GM23338 (cell line): Measurements from ENCODE around the gene LIX1. TPM values are rescaled to one million over a fixed set of nuclear protein-coding genes. Genes with fewer than 3 reads are reported as not detected.

Source experiments
- CTCF ChIP-seq, 2 experiments: fragments of 200-600 bp in 1 of 2; sonication (generic) in 1 of 2; conservative IDR thresholded peaks; 2 replicates each; pipeline versions ENCODE4 v1.5.1 to v1.6.1; 2016 to 2017; ENCODE audit warnings: antibody characterized with exemption in 2 of 2, low read depth in 2 of 2, mild to moderate bottlenecking in 2 of 2, moderate library complexity in 1 of 2
- EZH2 ChIP-seq: fragments of 200-600 bp; sonication (generic); IDR thresholded peaks from one replicate; pipeline ENCODE4 v1.8.0; 2017; ENCODE audit warnings: antibody characterized with exemption, mild to moderate bottlenecking, low read depth; ENCODE audit not compliant: unreplicated experiment
- EZH2phosphoT487 ChIP-seq: fragments of 200-600 bp; sonication (generic); IDR thresholded peaks from one replicate; pipeline ENCODE4 v1.8.1; 2018; ENCODE audit warnings: antibody characterized with exemption; ENCODE audit not compliant: unreplicated experiment
- JUNB ChIP-seq: IDR thresholded peaks from one replicate; pipeline ENCODE4 v1.6.1; 2016; ENCODE audit warnings: antibody characterized with exemption; ENCODE audit not compliant: unreplicated experiment
- NANOG ChIP-seq: IDR thresholded peaks from 2 replicates; pipeline ENCODE4 v1.6.1; 2016; ENCODE audit warnings: antibody characterized with exemption, borderline replicate concordance
- POLR2AphosphoS5 ChIP-seq: IDR thresholded peaks from 2 replicates; pipeline ENCODE4 v1.6.1; 2016; ENCODE audit warnings: antibody characterized with exemption, low read depth
- STAT1 ChIP-seq: IDR thresholded peaks from one replicate; pipeline ENCODE4 v1.6.1; 2016; ENCODE audit warnings: antibody characterized with exemption; ENCODE audit not compliant: unreplicated experiment
- ZNF462 ChIP-seq: fragments of 250-450 bp; sonication (Bioruptor Pico); IDR thresholded peaks from 2 replicates; pipeline ENCODE4 v1.5.0; 2020; ENCODE audit warnings: mild to moderate bottlenecking, moderate library complexity
- polyA plus RNA-seq: library from polyadenylated mRNA; unstranded; fragments of >200 nt; fragmentation: Nextera tagmentation; extraction: Ambion mirVana; gene quantifications from 2 replicates; pipeline ENCODE4 v1.2.1, GENCODE V29; 2016
- total RNA-seq: library from RNA; depleted of rRNA; stranded (reverse); fragments of >200 nt; shearing (Covaris generic); gene quantifications from 2 replicates; pipeline ENCODE4 v1.2.3, GENCODE V29; 2014
- TF ChIP-seq, protein P1 (sequence below): IDR thresholded peaks from one replicate; pipeline ENCODE4 v1.6.1; 2018; ENCODE audit warnings: antibody characterized with exemption; ENCODE audit not compliant: unreplicated experiment

Gene LIX1
- total and polyA plus RNA-seq, 2 experiments from 2014 or later: 0.13 TPM; not detected in 1

DNA sequence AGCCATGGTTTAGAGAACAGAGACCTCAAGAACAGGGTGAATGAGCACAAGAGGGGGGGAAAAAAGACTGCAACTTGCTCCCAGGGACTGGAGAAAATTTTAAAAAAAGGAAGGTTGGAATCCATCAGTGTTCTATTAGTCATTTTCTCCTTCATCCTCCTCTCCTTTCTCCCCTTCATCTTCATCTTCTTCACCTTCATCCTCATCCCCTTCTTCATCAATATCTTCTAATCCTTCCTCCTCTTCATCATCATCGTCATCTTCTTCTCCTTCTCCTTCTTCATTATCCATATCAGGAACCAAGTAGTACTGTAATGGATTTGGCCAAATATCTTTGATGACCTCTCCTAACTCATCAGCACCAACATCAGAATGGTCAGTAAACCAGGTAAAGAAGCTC is 86.1 kb downstream of the LIX1 start (continued):
- TF ChIP-seq ZNF462 (CRISPR knock-in tag): no peak
- TF ChIP-seq NANOG: no peak
- no peak for TF ChIP-seq POLR2AphosphoS5
- TF ChIP-seq, protein P1, sequence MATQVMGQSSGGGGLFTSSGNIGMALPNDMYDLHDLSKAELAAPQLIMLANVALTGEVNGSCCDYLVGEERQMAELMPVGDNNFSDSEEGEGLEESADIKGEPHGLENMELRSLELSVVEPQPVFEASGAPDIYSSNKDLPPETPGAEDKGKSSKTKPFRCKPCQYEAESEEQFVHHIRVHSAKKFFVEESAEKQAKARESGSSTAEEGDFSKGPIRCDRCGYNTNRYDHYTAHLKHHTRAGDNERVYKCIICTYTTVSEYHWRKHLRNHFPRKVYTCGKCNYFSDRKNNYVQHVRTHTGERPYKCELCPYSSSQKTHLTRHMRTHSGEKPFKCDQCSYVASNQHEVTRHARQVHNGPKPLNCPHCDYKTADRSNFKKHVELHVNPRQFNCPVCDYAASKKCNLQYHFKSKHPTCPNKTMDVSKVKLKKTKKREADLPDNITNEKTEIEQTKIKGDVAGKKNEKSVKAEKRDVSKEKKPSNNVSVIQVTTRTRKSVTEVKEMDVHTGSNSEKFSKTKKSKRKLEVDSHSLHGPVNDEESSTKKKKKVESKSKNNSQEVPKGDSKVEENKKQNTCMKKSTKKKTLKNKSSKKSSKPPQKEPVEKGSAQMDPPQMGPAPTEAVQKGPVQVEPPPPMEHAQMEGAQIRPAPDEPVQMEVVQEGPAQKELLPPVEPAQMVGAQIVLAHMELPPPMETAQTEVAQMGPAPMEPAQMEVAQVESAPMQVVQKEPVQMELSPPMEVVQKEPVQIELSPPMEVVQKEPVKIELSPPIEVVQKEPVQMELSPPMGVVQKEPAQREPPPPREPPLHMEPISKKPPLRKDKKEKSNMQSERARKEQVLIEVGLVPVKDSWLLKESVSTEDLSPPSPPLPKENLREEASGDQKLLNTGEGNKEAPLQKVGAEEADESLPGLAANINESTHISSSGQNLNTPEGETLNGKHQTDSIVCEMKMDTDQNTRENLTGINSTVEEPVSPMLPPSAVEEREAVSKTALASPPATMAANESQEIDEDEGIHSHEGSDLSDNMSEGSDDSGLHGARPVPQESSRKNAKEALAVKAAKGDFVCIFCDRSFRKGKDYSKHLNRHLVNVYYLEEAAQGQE: no peak
- no peak for TF ChIP-seq EZH2
- no peak for TF ChIP-seq STAT1
- no peak for TF ChIP-seq EZH2phosphoT487
- TF ChIP-seq JUNB: no peak
- no peak for TF ChIP-seq CTCF (conservative IDR thresholded peaks at IDR 0.05; ENCODE audit: low read depth in 2 of 2)
